HCT116 (cell line): ENCODE results near the gene HOXD9. TPM values are rescaled to one million over a fixed set of nuclear protein-coding genes. Genes with fewer than 3 reads are reported as not detected.

Experiments
- ATAC-seq: fragments of 200-7000 bp; cut with Tn5 transposase; 2 replicates; pipeline ENCODE4 v1.9.1; 2020; ENCODE audit warnings: mild to moderate bottlenecking, moderate library complexity
- BruUV-seq: library from RNA; stranded (reverse); fragments of 400-500 nt; replicated peaks from 2 replicates; lab custom pipeline; 2021; lab: Mats Ljungman, UMichigan
- CTCF ChIA-PET: fragments of 300-600 bp; sonication (Branson Sonifier 250); formaldehyde crosslinking; loops from one replicate; lab custom pipeline; 2021; ENCODE audit warnings: antibody characterized with exemption; lab: Charles Lee
- POLR2A ChIA-PET: fragments of 300-600, 350-600 bp; sonication (Branson Sonifier 250); formaldehyde crosslinking; loops from one replicate; lab custom pipeline; 2021; ENCODE audit warnings: antibody characterized with exemption; lab: Charles Lee
- RAD21 ChIA-PET, 2 experiments: fragments of 300-600 bp; sonication (Branson Sonifier 250); formaldehyde crosslinking; loops; one replicate each; lab custom pipeline; 2023; ENCODE audit warnings: low total read pairs in 2 of 2; ENCODE audit not compliant: uncharacterized antibody in 2 of 2, unreplicated experiment in 2 of 2, low non-redundant PET in 1 of 2; lab: Charles Lee
- DNase-seq: peaks from one replicate; pipeline ENCODE4 v3.0.0-alpha.2; 2010; ENCODE audit warnings: low read depth, low spot score
- H2AFZ ChIP-seq: fragments of 200-600 bp; shearing (Covaris generic), sonication (generic); 2 replicates; pipeline ENCODE4 v1.6.1; 2017; ENCODE audit warnings: low read depth, mixed run types, mixed read lengths, antibody characterized with exemption, low read length; ENCODE audit not compliant: poor library complexity, severe bottlenecking
- H3K27ac ChIP-seq: 2 replicates; pipeline ENCODE4 v1.5.1; 2012; ENCODE audit warnings: low read depth, low read length
- H3K27me3 ChIP-seq: fragments of 200-600 bp; sonication (generic); 2 replicates; pipeline ENCODE4 v1.6.1; 2016; ENCODE audit warnings: mixed run types, low read length, mixed read lengths; ENCODE audit not compliant: insufficient read depth
- H3K36me3 ChIP-seq, 2 experiments: fragments of 200-500 bp in 1 of 2; fragments of 200-600 bp in 1 of 2; sonication (Bioruptor generic) in 1 of 2; sonication (generic) in 1 of 2; 2 replicates each; pipeline versions ENCODE4 v1.5.1 to v1.6.1; 2014 to 2016; ENCODE audit warnings: low read length in 2 of 2, inconsistent platforms in 1 of 2, mixed read lengths in 1 of 2, mixed run types in 1 of 2; ENCODE audit not compliant: insufficient read depth in 2 of 2, control insufficient read depth in 1 of 2
- H3K4me1 ChIP-seq, 2 experiments: fragments of 200-600 bp in 1 of 2; sonication (generic) in 1 of 2; 2 replicates each; pipeline versions ENCODE4 v1.5.1 to v1.6.1; 2012 to 2017; ENCODE audit warnings: low read length in 2 of 2, inconsistent platforms in 1 of 2, mild to moderate bottlenecking in 1 of 2, mixed read lengths in 1 of 2, mixed run types in 1 of 2, moderate library complexity in 1 of 2; ENCODE audit not compliant: insufficient read depth in 2 of 2, control insufficient read depth in 1 of 2
- H3K4me2 ChIP-seq: fragments of 200-600 bp; sonication (generic); 2 replicates; pipeline ENCODE4 v1.6.1; 2017; ENCODE audit warnings: mixed run types, low read length, mixed read lengths
- H3K4me3 ChIP-seq, 2 experiments: fragments of 200-600 bp in 1 of 2; sonication (generic) in 1 of 2; replicated peaks in 1 of 2; 2 replicates each; pipeline ENCODE4 v1.5.1; 2011 to 2016; ENCODE audit warnings: low read length in 2 of 2, control low read depth in 1 of 2, low read depth in 1 of 2, mild to moderate bottlenecking in 1 of 2, mixed read lengths in 1 of 2, mixed run types in 1 of 2
- H3K79me2 ChIP-seq: fragments of 200-600 bp; sonication (generic); 2 replicates; pipeline ENCODE4 v1.6.1; 2017; ENCODE audit warnings: mild to moderate bottlenecking, mixed run types, low read length, moderate library complexity, mixed read lengths; ENCODE audit not compliant: insufficient read depth
- H3K9ac ChIP-seq: fragments of 200-600 bp; sonication (generic); 2 replicates; pipeline ENCODE4 v1.6.1; 2016; ENCODE audit warnings: low read length, mixed read lengths
- H3K9me2 ChIP-seq: fragments of 200-600 bp; sonication (generic), shearing (Covaris generic); 2 replicates; pipeline ENCODE4 v1.6.1; 2017; ENCODE audit warnings: mixed run types, mild to moderate bottlenecking, moderate library complexity; ENCODE audit not compliant: insufficient read depth
- H3K9me3 ChIP-seq, 2 experiments: fragments of 200-500 bp in 1 of 2; fragments of 200-600 bp in 1 of 2; sonication (Bioruptor generic) in 1 of 2; sonication (generic) in 1 of 2; 2 replicates each; pipeline ENCODE4 v1.6.1; 2014 to 2017; ENCODE audit warnings: low read length in 2 of 2, mixed read lengths in 2 of 2, inconsistent platforms in 1 of 2, low read depth in 1 of 2, mild to moderate bottlenecking in 1 of 2, mixed run types in 1 of 2, moderate library complexity in 1 of 2; ENCODE audit not compliant: control insufficient read depth in 1 of 2, insufficient read depth in 1 of 2
- H4K20me1 ChIP-seq: fragments of 200-600 bp; sonication (generic), shearing (Covaris generic); 2 replicates; pipeline ENCODE4 v1.6.1; 2017; ENCODE audit warnings: mixed run types, mild to moderate bottlenecking, moderate library complexity; ENCODE audit not compliant: insufficient read depth
- ATF3 ChIP-seq: IDR thresholded peaks from 2 replicates; pipeline ENCODE4 v1.6.1; 2012
- CEBPB ChIP-seq: IDR thresholded peaks from 2 replicates; pipeline ENCODE4 v1.6.1; 2012; ENCODE audit warnings: low read depth
- ELF1 ChIP-seq: IDR thresholded peaks from 2 replicates; pipeline ENCODE4 v1.6.1; 2012; ENCODE audit warnings: low read depth, borderline replicate concordance
- FOSL1 ChIP-seq: IDR thresholded peaks from 2 replicates; pipeline ENCODE4 v1.6.1; 2012; ENCODE audit warnings: low read depth
- SP1 ChIP-seq: IDR thresholded peaks from 2 replicates; pipeline ENCODE4 v1.6.1; 2012; ENCODE audit warnings: low read depth
- SRF ChIP-seq: IDR thresholded peaks from 2 replicates; pipeline ENCODE4 v1.6.1; 2012; ENCODE audit warnings: low read depth
- ZFX ChIP-seq: fragments of 450-650 bp; IDR thresholded peaks from 2 replicates; pipeline ENCODE4 v1.6.1; 2017
- ZNF274 ChIP-seq: fragments of 200-500 bp; sonication (Bioruptor generic); IDR thresholded peaks from 2 replicates; pipeline ENCODE4 v1.6.1; 2014; ENCODE audit warnings: mild to moderate bottlenecking, low read depth, low read length, inconsistent platforms
- intact Hi-C: fragments of 100-400 bp; cut with micrococcal nuclease; formaldehyde crosslinking; loops from 2 replicates; pipeline ENCODE4 v1.10.0; 2022
- total RNA-seq: library from RNA; stranded (reverse); gene quantifications from one replicate; pipeline ENCODE4 v1.2.1, GENCODE V29; 2021; ENCODE audit not compliant: unreplicated experiment
- TF ChIP-seq, protein P1 (sequence below): IDR thresholded peaks from 2 replicates; pipeline ENCODE4 v1.6.1; 2011; ENCODE audit warnings: mild to moderate bottlenecking, low read length, moderate library complexity; ENCODE audit not compliant: insufficient replicate concordance; ENCODE audit errors: extremely low read depth

Gene HOXD9
- total RNA-seq, 1 experiment from 2014 or later = not detected

DNA sequence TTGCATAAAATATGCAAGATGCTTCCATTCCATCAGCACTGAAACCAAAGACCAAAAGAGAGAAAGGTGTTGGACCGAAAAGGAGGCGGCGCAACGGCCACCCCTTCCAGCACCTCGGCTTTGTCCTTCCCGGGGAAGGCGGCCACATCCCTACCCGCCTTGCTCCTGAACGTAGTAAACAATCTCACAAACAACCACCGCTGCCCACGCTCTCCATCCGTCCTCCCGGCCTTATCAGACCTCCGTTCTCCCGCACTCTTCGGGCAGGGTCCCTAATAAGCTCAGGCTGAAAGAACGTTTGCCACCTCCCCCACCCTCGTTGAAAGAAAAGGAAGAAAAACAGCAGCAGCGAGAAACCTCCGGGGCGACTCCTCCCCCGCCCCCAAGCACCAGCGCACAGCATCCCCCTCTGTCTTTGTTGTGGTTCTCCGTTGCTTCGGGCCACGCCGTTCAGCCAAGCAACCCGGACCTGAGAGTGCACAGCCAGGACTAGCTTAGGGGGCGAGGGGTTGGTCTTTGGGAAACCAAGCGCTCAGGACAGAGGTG lies 43.2 kb upstream of the HOXD9 start:
- no peak overlapping the region for H3K9ac ChIP-seq
- peak; percentile 37 for ATAC-seq
- BruUV-seq = no TSS peak
- ChIA-PET RAD21 (interaction anchor here in 1 of 2 experiments (0.6 kb wide), 1 partner anchor 15 kb away, joined by 4 read pairs; no protein-coding TSS in a partner anchor), POLR2A (no interaction called here), CTCF (interaction anchor here (2.5 kb wide), 1 partner anchor 389 kb away, joined by 14 read pairs; no protein-coding TSS in a partner anchor)
- no peaks in the 10 kb centered on the region for H3K27me3 ChIP-seq
- H3K79me2 ChIP-seq = no peaks in the 10 kb centered on the region
- no peak for DNase-seq
- peak overlapping the region; percentile 12 for H2AFZ ChIP-seq
- no peaks in the 10 kb centered on the region for H4K20me1 ChIP-seq
- H3K9me2 ChIP-seq = no peaks in the 10 kb centered on the region
- H3K4me1 ChIP-seq = no peaks in the 10 kb centered on the region
- H3K4me2 ChIP-seq = peak overlapping the region; percentile 61
- TF ChIP-seq ATF3 = no peak
- no peak for TF ChIP-seq FOSL1
- TF ChIP-seq CEBPB = no peak
- no peak for TF ChIP-seq ELF1
- no peak for TF ChIP-seq SP1
- no peak for TF ChIP-seq ZFX
- no peak for TF ChIP-seq ZNF274
- no peak for TF ChIP-seq SRF
- TF ChIP-seq, protein P1, sequence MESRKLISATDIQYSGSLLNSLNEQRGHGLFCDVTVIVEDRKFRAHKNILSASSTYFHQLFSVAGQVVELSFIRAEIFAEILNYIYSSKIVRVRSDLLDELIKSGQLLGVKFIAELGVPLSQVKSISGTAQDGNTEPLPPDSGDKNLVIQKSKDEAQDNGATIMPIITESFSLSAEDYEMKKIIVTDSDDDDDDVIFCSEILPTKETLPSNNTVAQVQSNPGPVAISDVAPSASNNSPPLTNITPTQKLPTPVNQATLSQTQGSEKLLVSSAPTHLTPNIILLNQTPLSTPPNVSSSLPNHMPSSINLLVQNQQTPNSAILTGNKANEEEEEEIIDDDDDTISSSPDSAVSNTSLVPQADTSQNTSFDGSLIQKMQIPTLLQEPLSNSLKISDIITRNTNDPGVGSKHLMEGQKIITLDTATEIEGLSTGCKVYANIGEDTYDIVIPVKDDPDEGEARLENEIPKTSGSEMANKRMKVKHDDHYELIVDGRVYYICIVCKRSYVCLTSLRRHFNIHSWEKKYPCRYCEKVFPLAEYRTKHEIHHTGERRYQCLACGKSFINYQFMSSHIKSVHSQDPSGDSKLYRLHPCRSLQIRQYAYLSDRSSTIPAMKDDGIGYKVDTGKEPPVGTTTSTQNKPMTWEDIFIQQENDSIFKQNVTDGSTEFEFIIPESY = no peak
- intact Hi-C loops = no loop called here
- no peak overlapping the region for H3K27ac ChIP-seq
- H3K36me3 ChIP-seq = no peaks in the 10 kb centered on the region
- no peaks in the 10 kb centered on the region; a peak in 1 of 4 replicates for H3K9me3 ChIP-seq
- peak overlapping the region; percentile 4 to 45 for H3K4me3 ChIP-seq
